ENCODE data around the gene HADH. TPM values are rescaled to one million over a fixed set of nuclear protein-coding genes. Genes with fewer than 3 reads are reported as not detected.
"Not testable (repeated sequence)": the region's sequence is repeated elsewhere in the genome, so short reads cannot be mapped to it uniquely, and the experiment has no call there.

Gene HADH
- 10 to 100 TPM; 58.4 to 60.8 TPM for total RNA-seq

GRCh38 chr4:107989537-107990386 is at the start of gene HADH:
HADH (plus strand) TSS chr4:107989889; CDS start chr4:107989933, 44 bp downstream.
- intact Hi-C loops (cut with DNase I, micrococcal nuclease): loop anchor here (1.0 to 5.0 kb wide), 7 partner anchors 58 to 1673 kb away; partner anchors contain the start of genes CYP2U1 (in 2 of the 2), PAPSS1 (in 2 of the 2), RPL34 (in 2 of the 2) and AIMP1 (in 1 of the 2)
- H3K27ac Mint-ChIP-seq: peak within 1 kb of the TSS; percentile 96
- ChIA-PET POLR2A (interaction anchor here (0.5 to 0.6 kb wide), 4 partner anchors 13 to 375 kb away, joined by 3 read pairs; no protein-coding TSS in a partner anchor), CTCF (interaction anchor here (1.0 kb wide), 1 partner anchor 184 kb away, joined by 3 read pairs; no protein-coding TSS in a partner anchor)
- DNase-seq (peak; percentile 97), ATAC-seq (peak; percentile 98)
- H3K9me3 Mint-ChIP-seq (ENCODE audit: low read depth): no peaks in the 10 kb centered on the region
- peaks cover 9% of the 10 kb centered on the region for H3K36me3 Mint-ChIP-seq (ENCODE audit: low read depth)
- H3K4me1 Mint-ChIP-seq: peaks cover 54% of the 10 kb centered on the region
- H3K27me3 Mint-ChIP-seq: no peaks in the 10 kb centered on the region
- H3K4me3 Mint-ChIP-seq: peak within 1 kb of the TSS; percentile 95

GRCh38 chr4:107945809-107946208 is 43.9 kb upstream of the HADH start:
- CTCF ChIA-PET: no interaction called here
- POLR2A ChIA-PET: no interaction called here
- H3K9me3 Mint-ChIP-seq (ENCODE audit: low read depth): no peaks in the 10 kb centered on the region
- H3K4me1 Mint-ChIP-seq: no peaks in the 10 kb centered on the region
- no peaks in the 10 kb centered on the region for H3K27me3 Mint-ChIP-seq
- peaks cover 21% of the 10 kb centered on the region for H3K36me3 Mint-ChIP-seq (ENCODE audit: low read depth)
- DNase-seq (no peak), ATAC-seq (no peak)
- H3K4me3 Mint-ChIP-seq: no peak overlapping the region
- intact Hi-C loops (cut with DNase I, micrococcal nuclease): no loop called here
- H3K27ac Mint-ChIP-seq: no peak overlapping the region

- POLR2A ChIA-PET: no interaction called here
- Mint-ChIP-seq H3K27ac (no peak overlapping the region), H3K9me3 (ENCODE audit: low read depth) (peaks cover 5% of the 10 kb centered on the region), H3K36me3 (ENCODE audit: low read depth) (peaks cover 22% of the 10 kb centered on the region), H3K4me3 (no peak overlapping the region), H3K4me1 (no peaks in the 10 kb centered on the region), H3K27me3 (no peaks in the 10 kb centered on the region)
- intact Hi-C loops (cut with DNase I, micrococcal nuclease): no loop called here
- CTCF ChIA-PET: no interaction called here
- ATAC-seq: no peak
- DNase-seq: no peak
These were observed 38.7 kb upstream of the HADH start for GRCh38 chr4:107950746-107951540.

- ChIA-PET POLR2A (no interaction called here), CTCF (no interaction called here)
- Mint-ChIP-seq H3K36me3 (ENCODE audit: low read depth) (peaks cover 27% of the 10 kb centered on the region), H3K27me3 (no peaks in the 10 kb centered on the region), H3K27ac (no peak overlapping the region), H3K9me3 (ENCODE audit: low read depth) (peaks cover 11% of the 10 kb centered on the region), H3K4me3 (no peak overlapping the region), H3K4me1 (no peaks in the 10 kb centered on the region)
- no peak for ATAC-seq
- DNase-seq: no peak
- intact Hi-C loops (cut with DNase I, micrococcal nuclease): no loop called here
These were observed 38.1 kb upstream of the HADH start for GRCh38 chr4:107951551-107951950.

- Mint-ChIP-seq H3K4me3 (no peak overlapping the region), H3K36me3 (ENCODE audit: low read depth) (peaks cover 8% of the 10 kb centered on the region), H3K27ac (no peak overlapping the region), H3K4me1 (no peaks in the 10 kb centered on the region), H3K9me3 (ENCODE audit: low read depth) (peaks cover 15% of the 10 kb centered on the region), H3K27me3 (no peaks in the 10 kb centered on the region)
- ATAC-seq (no peak), DNase-seq (no peak)
- CTCF ChIA-PET: no interaction called here
- intact Hi-C loops (cut with DNase I, micrococcal nuclease): no loop called here
- POLR2A ChIA-PET: no interaction called here
These were observed 33.7 kb upstream of the HADH start for GRCh38 chr4:107956011-107956410.

- Mint-ChIP-seq H3K27me3 (no peaks in the 10 kb centered on the region), H3K4me1 (no peaks in the 10 kb centered on the region), H3K9me3 (ENCODE audit: low read depth) (peaks cover 4% of the 10 kb centered on the region), H3K4me3 (no peak overlapping the region), H3K27ac (no peak overlapping the region), H3K36me3 (ENCODE audit: low read depth) (peaks cover 1% of the 10 kb centered on the region)
- ChIA-PET CTCF (interaction anchor here (0.8 kb wide), 1 partner anchor 11 kb away, joined by 3 read pairs; no protein-coding TSS in a partner anchor), POLR2A (no interaction called here)
- DNase-seq: no peak
- intact Hi-C loops (cut with DNase I, micrococcal nuclease): no loop called here
- no peak for ATAC-seq
These were observed 22.8 kb upstream of the HADH start for GRCh38 chr4:107966903-107967302.

GRCh38 chr4:107967519-107967918 is 22.2 kb upstream of the HADH start:
- H3K27me3 Mint-ChIP-seq, H3K27ac Mint-ChIP-seq, POLR2A ChIA-PET: not testable (repeated sequence)

GRCh38 chr4:107967921-107968320 is 21.8 kb upstream of the HADH start:
- H3K9me3 Mint-ChIP-seq (ENCODE audit: low read depth); ATAC-seq; H3K4me1 Mint-ChIP-seq; H3K27ac Mint-ChIP-seq; H3K27me3 Mint-ChIP-seq; POLR2A ChIA-PET; DNase-seq; intact Hi-C loops (cut with DNase I, micrococcal nuclease); CTCF ChIA-PET; H3K36me3 Mint-ChIP-seq (ENCODE audit: low read depth); H3K4me3 Mint-ChIP-seq: not testable (repeated sequence)

More at GRCh38 chr4:107967519-107967918, 22.2 kb upstream of the HADH start:
- DNase-seq; H3K36me3 Mint-ChIP-seq (ENCODE audit: low read depth); H3K4me3 Mint-ChIP-seq; intact Hi-C loops (cut with DNase I, micrococcal nuclease); H3K9me3 Mint-ChIP-seq (ENCODE audit: low read depth); ATAC-seq; H3K4me1 Mint-ChIP-seq: not testable (repeated sequence)
- CTCF ChIA-PET: interaction anchor here (0.8 kb wide), 1 partner anchor 10 kb away, joined by 3 read pairs; no protein-coding TSS in a partner anchor

- no peak for ATAC-seq
- Mint-ChIP-seq H3K27me3 (no peaks in the 10 kb centered on the region), H3K27ac (no peak overlapping the region), H3K4me1 (no peaks in the 10 kb centered on the region), H3K9me3 (ENCODE audit: low read depth) (peaks cover 6% of the 10 kb centered on the region), H3K4me3 (no peak overlapping the region), H3K36me3 (ENCODE audit: low read depth) (peaks cover 1% of the 10 kb centered on the region)
- ChIA-PET POLR2A (no interaction called here), CTCF (no interaction called here)
- no peak for DNase-seq
- intact Hi-C loops (cut with DNase I, micrococcal nuclease): no loop called here
These were observed 19.5 kb upstream of the HADH start for GRCh38 chr4:107970063-107970798.

- intact Hi-C loops (cut with DNase I, micrococcal nuclease): no loop called here
- ChIA-PET CTCF (no interaction called here), POLR2A (no interaction called here)
- Mint-ChIP-seq H3K27me3 (no peaks in the 10 kb centered on the region), H3K4me3 (no peak overlapping the region), H3K27ac (no peak overlapping the region), H3K4me1 (no peaks in the 10 kb centered on the region), H3K36me3 (ENCODE audit: low read depth) (peaks cover 1% of the 10 kb centered on the region), H3K9me3 (ENCODE audit: low read depth) (peaks cover 2% of the 10 kb centered on the region)
- no peak for DNase-seq
- ATAC-seq: no peak
These were observed 17.1 kb upstream of the HADH start for GRCh38 chr4:107972605-107973004.

- Mint-ChIP-seq H3K27ac (no peak overlapping the region), H3K27me3 (no peaks in the 10 kb centered on the region), H3K4me3 (no peak overlapping the region), H3K9me3 (ENCODE audit: low read depth) (peaks cover 2% of the 10 kb centered on the region), H3K4me1 (no peaks in the 10 kb centered on the region), H3K36me3 (ENCODE audit: low read depth) (peaks cover 1% of the 10 kb centered on the region)
- POLR2A ChIA-PET: no interaction called here
- CTCF ChIA-PET: interaction anchor here (0.7 kb wide), 1 partner anchor 12 kb away, joined by 4 read pairs; no protein-coding TSS in a partner anchor
- intact Hi-C loops (cut with DNase I, micrococcal nuclease): no loop called here
- ATAC-seq: peak; percentile 30
- DNase-seq: no peak
These were observed 15.2 kb upstream of the HADH start for GRCh38 chr4:107974523-107974922.
